Activated T-cell treated with anti-CD3 and anti-CD28 coated beads, Interleukin-2, amount 50 U/mL, for 1 hour (primary cell): ENCODE data around the gene ARHGEF37.
A peak's percentile ranks its signal among the peaks of the same experiment; 100 is the strongest.
"Not testable (repeated sequence)": the region's sequence is repeated elsewhere in the genome, so short reads cannot be mapped to it uniquely, and the experiment has no call there.

Experiments
- DNase-seq: peaks from one replicate; pipeline ENCODE4 v3.0.0-alpha.2; 2020

ARHGEF37 gene

GRCh38 chr5:149652697-149653096 is 71.4 kb downstream of the ARHGEF37 start:
- DNase-seq = no peak

- DNase-seq = no peak
Measured at GRCh38 chr5:149654231-149654630, 72.9 kb downstream of the ARHGEF37 start.

GRCh38 chr5:149654883-149655505 is 73.7 kb downstream of the ARHGEF37 start:
- no peak for DNase-seq

- DNase-seq = peak; percentile 29
Measured at GRCh38 chr5:149656576-149657182, 75.4 kb downstream of the ARHGEF37 start.

GRCh38 chr5:149657324-149657723 is 76.0 kb downstream of the ARHGEF37 start:
- no peak for DNase-seq

GRCh38 chr5:149658299-149658698 is 77.0 kb downstream of the ARHGEF37 start:
- no peak for DNase-seq

GRCh38 chr5:149664083-149664482 is 82.8 kb downstream of the ARHGEF37 start:
- no peak for DNase-seq

- no peak for DNase-seq
Measured at GRCh38 chr5:149664666-149665415, 83.5 kb downstream of the ARHGEF37 start.

GRCh38 chr5:149665416-149666175 is 84.3 kb downstream of the ARHGEF37 start:
- no peak for DNase-seq

- no peak for DNase-seq
Measured at GRCh38 chr5:149666212-149666852, 85.0 kb downstream of the ARHGEF37 start.

- no peak for DNase-seq
Measured at GRCh38 chr5:149667084-149667828, 86.0 kb downstream of the ARHGEF37 start.

- DNase-seq = no peak
Measured at GRCh38 chr5:149667829-149668330, 86.6 kb downstream of the ARHGEF37 start.

GRCh38 chr5:149669273-149669672 is 88.0 kb downstream of the ARHGEF37 start:
- not testable (repeated sequence) for DNase-seq

GRCh38 chr5:149671544-149671943 is 90.2 kb downstream of the ARHGEF37 start:
- no peak for DNase-seq

GRCh38 chr5:149672701-149673476 is 91.6 kb downstream of the ARHGEF37 start:
- DNase-seq = no peak

GRCh38 chr5:149674686-149675085 is 93.4 kb downstream of the ARHGEF37 start:
- no peak for DNase-seq

- no peak for DNase-seq
Measured at GRCh38 chr5:149675610-149676201, 94.4 kb downstream of the ARHGEF37 start.

GRCh38 chr5:149677731-149678130 is 96.4 kb downstream of the ARHGEF37 start:
- DNase-seq = no peak

GRCh38 chr5:149679876-149680809 is 98.8 kb downstream of the ARHGEF37 start:
- DNase-seq = no peak
